KMS-11 (cell line): ENCODE measurements around the gene TMEM182.

Experiments
- H2AFZ ChIP-seq: fragments of 200-600 bp; sonication (generic); 2 replicates; pipeline ENCODE4 v1.6.1; 2016; ENCODE audit warnings: antibody characterized with exemption, mixed run types, low read depth
- H3K27ac ChIP-seq: fragments of 200-600 bp; sonication (generic); 2 replicates; pipeline ENCODE4 v1.6.1; 2016; ENCODE audit warnings: mild to moderate bottlenecking, mixed run types
- H3K27me3 ChIP-seq: fragments of 200-600 bp; sonication (generic); 2 replicates; pipeline ENCODE4 v1.6.1; 2017; ENCODE audit warnings: mild to moderate bottlenecking, low read depth, mixed run types, moderate library complexity; ENCODE audit not compliant: insufficient read depth
- H3K36me3 ChIP-seq: fragments of 200-600 bp; sonication (generic); 2 replicates; pipeline ENCODE4 v1.6.1; 2017; ENCODE audit warnings: mild to moderate bottlenecking, mixed run types; ENCODE audit not compliant: insufficient read depth
- H3K4me1 ChIP-seq: fragments of 200-600 bp; sonication (generic); 2 replicates; pipeline ENCODE4 v1.6.1; 2016; ENCODE audit warnings: mild to moderate bottlenecking, low read depth, mixed run types; ENCODE audit not compliant: poor library complexity, severe bottlenecking
- H3K4me2 ChIP-seq: fragments of 200-600 bp; sonication (generic); 2 replicates; pipeline ENCODE4 v1.7.0; 2016; ENCODE audit warnings: mild to moderate bottlenecking, mixed run types
- H3K4me3 ChIP-seq: fragments of 200-600 bp; sonication (generic); IDR thresholded peaks from 2 replicates; pipeline ENCODE4 v1.6.1; 2017; ENCODE audit warnings: low read depth, low read length, mixed read lengths; ENCODE audit not compliant: insufficient read depth
- H3K79me2 ChIP-seq: fragments of 200-600 bp; sonication (generic); 2 replicates; pipeline ENCODE4 v1.6.1; 2016; ENCODE audit warnings: low read depth, mixed run types; ENCODE audit not compliant: insufficient read depth
- H3K9ac ChIP-seq: fragments of 200-600 bp; sonication (generic); 2 replicates; pipeline ENCODE4 v1.6.1; 2016; ENCODE audit warnings: mild to moderate bottlenecking, mixed run types
- H4K20me1 ChIP-seq: fragments of 200-600 bp; sonication (generic); 2 replicates; pipeline ENCODE4 v1.6.1; 2016; ENCODE audit warnings: mild to moderate bottlenecking, mixed run types; ENCODE audit not compliant: insufficient read depth
- CTCF ChIP-seq: fragments of 200-600 bp; sonication (generic); conservative IDR thresholded peaks from 2 replicates; pipeline ENCODE4 v1.6.1; 2017; ENCODE audit warnings: low read depth, mild to moderate bottlenecking, antibody characterized with exemption, low read length, moderate library complexity, mixed read lengths

Gene TMEM182

GRCh38 chr2:102806250-102806837 lies 44.5 kb downstream of the TMEM182 start:
- H3K27ac ChIP-seq: no peak overlapping the region
- no peaks in the 10 kb centered on the region for H3K27me3 ChIP-seq
- H4K20me1 ChIP-seq: no peaks in the 10 kb centered on the region
- H3K9ac ChIP-seq: no peak overlapping the region
- H3K4me3 ChIP-seq: no peak overlapping the region
- H3K4me2 ChIP-seq: no peak overlapping the region
- peak; percentile 59 for TF ChIP-seq CTCF
- no peaks in the 10 kb centered on the region for H3K36me3 ChIP-seq
- no peaks in the 10 kb centered on the region for H3K4me1 ChIP-seq
- H2AFZ ChIP-seq: no peak overlapping the region
- H3K79me2 ChIP-seq: no peaks in the 10 kb centered on the region

- no peaks in the 10 kb centered on the region for H4K20me1 ChIP-seq
- no peak overlapping the region for H3K27ac ChIP-seq
- no peak overlapping the region for H3K4me3 ChIP-seq
- H3K4me2 ChIP-seq: no peak overlapping the region
- H3K27me3 ChIP-seq: no peaks in the 10 kb centered on the region
- no peaks in the 10 kb centered on the region for H3K79me2 ChIP-seq
- H3K9ac ChIP-seq: no peak overlapping the region
- H2AFZ ChIP-seq: no peak overlapping the region
- no peaks in the 10 kb centered on the region for H3K4me1 ChIP-seq
- H3K36me3 ChIP-seq: no peaks in the 10 kb centered on the region
- no peak for TF ChIP-seq CTCF
Measured at GRCh38 chr2:102809291-102810189, 47.7 kb downstream of the TMEM182 start.

GRCh38 chr2:102815285-102815684 lies 53.5 kb downstream of the TMEM182 start:
- Histone ChIP-seq H4K20me1 (no peaks in the 10 kb centered on the region), H3K4me2 (no peak overlapping the region), H2AFZ (no peak overlapping the region), H3K27me3 (no peaks in the 10 kb centered on the region), H3K9ac (no peak overlapping the region), H3K36me3 (no peaks in the 10 kb centered on the region), H3K4me3 (no peak overlapping the region), H3K79me2 (no peaks in the 10 kb centered on the region), H3K27ac (no peak overlapping the region), H3K4me1 (no peaks in the 10 kb centered on the region)
- TF ChIP-seq CTCF: no peak

GRCh38 chr2:102826904-102827303 lies 65.1 kb downstream of the TMEM182 start:
- H3K36me3 ChIP-seq: no peaks in the 10 kb centered on the region
- H2AFZ ChIP-seq: peak overlapping the region; percentile 12; the same call in 1 of the 2 replicates
- no peak for TF ChIP-seq CTCF
- no peaks in the 10 kb centered on the region for H4K20me1 ChIP-seq
- H3K27me3 ChIP-seq: no peaks in the 10 kb centered on the region
- no peak overlapping the region; the same call in 1 of the 2 replicates for H3K27ac ChIP-seq
- no peak overlapping the region for H3K9ac ChIP-seq
- no peak overlapping the region for H3K4me2 ChIP-seq
- no peaks in the 10 kb centered on the region for H3K79me2 ChIP-seq
- H3K4me1 ChIP-seq: peaks cover 5% of the 10 kb centered on the region
- H3K4me3 ChIP-seq: no peak overlapping the region
